HT1080 (cell line): ENCODE measurements around the gene NCKAP5L. TPM values are rescaled to one million over a fixed set of nuclear protein-coding genes. Genes with fewer than 3 reads are reported as not detected.

Source experiments
- DNase-seq: peaks from one replicate; pipeline ENCODE4 v3.0.0-alpha.2; 2015; ENCODE audit warnings: low read depth
- total RNA-seq: library from RNA; depleted of rRNA; stranded (reverse); fragments of >200 nt; shearing (Covaris generic); gene quantifications from 2 replicates; pipeline ENCODE4 v1.2.3, GENCODE V29; 2014

The NCKAP5L gene
- total RNA-seq, 1 experiment from 2014 or later: 22.2 TPM

DNA sequence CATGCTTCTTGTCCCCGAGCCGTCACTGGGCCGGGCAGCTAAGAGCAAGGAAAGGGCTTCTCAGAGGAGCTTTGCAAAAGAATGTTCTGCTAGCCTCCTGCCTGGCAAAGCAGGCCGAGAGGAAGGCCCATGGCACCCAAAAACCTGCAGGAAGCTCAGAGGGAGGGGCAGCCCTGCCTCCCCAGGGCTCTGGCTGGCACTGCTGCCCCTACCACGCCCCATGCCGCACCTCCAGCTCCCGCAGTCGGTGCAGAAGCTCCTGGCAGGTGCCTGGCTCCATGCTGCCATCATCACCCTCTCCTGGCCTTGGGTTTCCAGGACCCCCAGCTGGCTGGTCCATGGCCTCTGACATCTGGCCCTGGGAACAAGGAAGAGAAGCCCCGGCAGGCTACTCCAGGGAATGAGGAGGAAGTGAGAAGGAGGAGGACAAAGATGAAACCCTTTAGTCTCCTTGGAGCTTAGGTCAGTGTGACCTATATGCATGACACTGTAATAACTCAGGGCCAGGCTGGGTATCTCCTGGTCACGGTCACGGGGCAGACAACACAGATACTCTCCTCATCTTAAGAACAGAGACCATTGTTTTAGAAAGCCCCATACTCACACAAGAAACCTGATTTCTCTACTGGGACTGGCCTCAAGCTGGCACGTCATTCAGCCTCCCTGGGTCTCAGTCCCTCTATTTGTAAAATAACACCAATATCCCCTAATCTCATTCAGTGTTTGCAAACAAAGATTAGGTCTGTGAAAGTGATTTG lies 24.3 kb downstream of the NCKAP5L start:
- DNase-seq: no peak

DNA sequence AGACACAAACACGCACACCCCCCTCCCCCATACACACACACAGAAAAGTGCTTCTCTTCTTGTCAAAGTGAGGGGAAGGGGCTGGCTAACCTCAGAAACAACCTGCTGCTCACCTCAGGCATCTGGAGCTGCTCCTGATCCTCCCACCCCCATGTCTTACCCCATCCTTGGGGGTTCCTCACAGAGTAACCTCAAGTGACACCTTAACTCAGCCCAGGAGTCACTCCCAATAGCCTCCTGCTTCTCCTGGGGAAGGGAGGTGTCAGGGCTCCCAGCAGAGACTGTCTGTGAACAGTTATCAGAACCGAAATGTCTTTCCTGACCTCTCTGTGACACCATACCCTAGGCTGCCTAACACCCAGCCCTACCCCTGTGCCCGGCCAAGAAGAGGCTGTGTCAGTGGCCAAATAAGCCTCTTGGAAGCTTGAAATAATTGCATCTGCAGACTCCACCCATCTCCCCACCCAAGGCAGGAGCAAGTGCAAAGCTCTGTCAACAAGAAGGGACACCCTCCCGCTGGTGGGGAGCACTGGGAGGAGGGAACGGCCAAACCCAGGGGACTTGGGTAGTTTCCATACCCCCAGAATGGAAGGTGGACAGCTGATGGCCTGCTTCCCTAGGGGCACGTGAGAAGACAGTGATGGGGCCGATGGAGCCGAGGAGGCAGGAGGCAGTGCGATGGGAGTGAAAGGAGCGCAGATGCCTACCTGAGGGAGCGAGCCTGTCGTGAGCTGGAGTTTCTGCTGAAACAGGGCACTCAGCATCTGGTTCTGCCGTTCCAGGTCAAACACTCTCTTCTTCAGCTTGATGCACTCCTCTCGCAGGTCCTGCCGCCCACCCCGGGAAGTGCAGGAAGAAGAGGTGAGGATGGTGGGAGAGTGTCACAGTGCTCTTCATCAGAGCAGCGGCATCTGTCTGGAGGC lies 26.8 kb downstream of the NCKAP5L start:
- DNase-seq: no peak

DNA sequence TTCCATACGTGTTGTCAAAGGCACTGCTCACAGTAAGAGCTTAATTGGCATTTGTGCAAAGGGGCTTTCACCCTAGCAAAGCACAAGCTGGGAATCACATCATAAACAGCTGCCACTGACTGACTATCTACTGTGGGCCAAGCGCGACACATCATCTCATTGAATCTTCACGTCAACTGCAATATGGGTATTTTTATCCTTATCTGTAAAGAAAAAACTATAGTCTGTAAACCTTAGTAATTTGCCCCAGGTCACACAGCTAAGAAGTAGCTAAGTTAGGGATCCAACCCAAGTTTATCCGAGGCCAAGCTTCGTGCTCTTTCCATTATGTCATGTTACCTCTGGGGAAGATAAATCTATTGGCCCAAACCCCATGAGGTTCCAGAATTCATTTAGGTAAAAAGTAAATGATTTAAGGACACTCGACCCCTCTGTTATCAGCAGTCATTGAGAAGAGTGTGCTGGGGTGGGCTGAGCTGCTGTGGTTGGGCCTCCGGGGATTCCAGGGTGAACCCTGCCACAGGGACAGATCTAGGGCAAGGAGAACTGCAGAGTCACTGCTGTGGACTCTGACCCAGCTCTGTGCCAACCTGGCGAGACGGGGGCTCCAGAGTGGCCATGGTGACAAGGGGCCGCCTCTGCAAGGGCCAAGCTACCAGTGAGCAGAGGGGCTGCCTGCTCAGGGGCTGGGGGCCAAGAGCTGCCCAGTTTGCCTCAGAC lies 27.6 kb downstream of the NCKAP5L start:
- DNase-seq: no peak

DNA sequence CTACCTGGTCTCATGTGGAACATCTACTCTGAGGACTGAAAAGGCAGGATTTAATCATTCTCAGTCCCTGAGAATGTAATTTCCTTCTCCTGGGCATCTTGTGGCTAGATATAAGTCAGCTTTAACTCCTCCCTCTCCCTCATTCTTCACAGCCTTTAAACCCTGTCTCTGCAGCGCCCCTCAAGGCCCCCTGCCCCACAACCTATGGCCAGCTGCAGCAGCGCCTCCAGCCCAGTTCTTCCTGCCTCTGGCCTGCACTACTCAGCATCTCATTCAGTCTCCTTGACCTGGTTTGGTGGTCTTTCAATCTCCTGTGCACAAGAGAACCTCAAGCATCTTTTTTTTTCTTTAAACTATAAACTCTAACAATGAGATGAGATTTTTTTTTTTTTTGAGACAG lies 29.3 kb downstream of the NCKAP5L start:
- DNase-seq: no peak

DNA sequence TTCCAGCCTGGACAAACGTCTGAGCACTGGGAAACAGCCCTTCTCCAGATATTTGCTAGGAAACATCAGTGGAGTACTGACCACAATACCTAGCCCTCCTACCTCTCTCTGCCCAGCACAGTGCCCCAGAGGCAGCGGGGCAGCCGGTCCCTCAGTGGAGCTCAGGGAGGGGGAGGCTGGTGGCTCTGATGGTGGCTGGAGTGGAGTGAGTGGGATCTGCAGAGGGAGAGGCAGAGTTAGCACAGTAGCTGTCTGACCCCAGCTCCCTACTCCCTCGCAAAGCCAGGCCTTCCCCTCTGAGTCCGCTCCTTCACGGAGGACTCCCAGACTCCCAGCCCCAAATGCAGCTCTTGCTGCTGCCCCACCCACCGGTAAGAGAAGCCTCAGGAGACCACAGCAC lies 30.0 kb downstream of the NCKAP5L start:
- DNase-seq: no peak

DNA sequence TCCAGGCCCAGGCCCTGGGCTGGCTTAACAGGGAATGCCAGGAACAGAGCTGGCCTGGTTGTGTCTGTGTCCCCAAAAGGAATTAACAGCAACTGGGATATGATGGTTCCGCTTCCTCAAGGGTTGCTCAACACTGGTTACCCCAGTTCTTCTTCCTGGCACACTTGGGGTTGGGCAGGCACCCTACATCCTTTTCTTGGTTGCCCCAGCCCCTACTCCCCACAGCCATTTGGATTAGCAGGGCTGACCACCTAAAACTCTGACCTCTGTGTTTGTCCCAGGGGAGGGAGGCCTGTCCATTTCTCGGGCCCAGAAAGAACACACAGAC lies 30.8 kb downstream of the NCKAP5L start:
- no peak for DNase-seq

DNA sequence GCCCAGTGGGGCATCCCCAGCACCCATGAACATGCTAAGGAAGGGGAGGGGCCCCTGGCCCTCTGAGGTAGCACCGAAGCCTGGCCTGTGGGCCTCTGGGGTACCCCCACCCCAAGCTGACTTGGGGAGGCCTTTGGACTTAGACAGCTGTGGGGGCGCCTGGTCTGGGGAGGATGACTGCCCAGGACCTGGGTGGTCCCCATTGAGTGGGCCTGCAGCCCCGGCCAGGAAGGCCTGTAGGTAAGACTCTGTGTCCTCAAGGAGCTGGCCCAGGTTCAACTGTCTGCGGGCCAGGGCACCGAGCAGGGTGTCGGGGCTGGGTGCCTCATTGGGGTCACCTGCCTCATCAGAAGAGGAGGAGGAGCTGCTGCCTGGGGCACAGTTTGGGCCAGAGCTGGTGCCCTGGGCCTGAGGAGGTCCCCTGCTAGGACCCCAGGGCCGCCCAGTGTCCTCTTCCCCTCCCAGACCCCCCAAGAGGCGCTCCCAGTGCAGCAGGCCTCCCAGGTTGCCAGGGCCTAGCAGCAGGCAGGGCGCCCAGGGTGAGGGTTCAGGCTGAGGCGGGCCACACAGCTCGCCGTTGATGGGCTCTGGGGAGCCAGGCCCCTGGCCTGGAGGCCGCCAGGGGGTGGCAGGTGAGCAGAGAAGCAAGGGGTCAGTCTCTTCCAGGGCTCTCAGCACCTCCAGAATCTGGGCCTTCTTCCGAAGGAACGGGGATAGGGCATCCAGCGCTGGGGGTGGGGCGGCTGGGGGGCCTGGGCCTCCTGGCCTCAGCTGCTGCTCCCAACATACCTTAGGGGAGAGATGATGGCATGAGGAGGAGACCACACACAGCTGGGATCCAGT lies 31.4 kb downstream of the NCKAP5L start:
- no peak for DNase-seq

DNA sequence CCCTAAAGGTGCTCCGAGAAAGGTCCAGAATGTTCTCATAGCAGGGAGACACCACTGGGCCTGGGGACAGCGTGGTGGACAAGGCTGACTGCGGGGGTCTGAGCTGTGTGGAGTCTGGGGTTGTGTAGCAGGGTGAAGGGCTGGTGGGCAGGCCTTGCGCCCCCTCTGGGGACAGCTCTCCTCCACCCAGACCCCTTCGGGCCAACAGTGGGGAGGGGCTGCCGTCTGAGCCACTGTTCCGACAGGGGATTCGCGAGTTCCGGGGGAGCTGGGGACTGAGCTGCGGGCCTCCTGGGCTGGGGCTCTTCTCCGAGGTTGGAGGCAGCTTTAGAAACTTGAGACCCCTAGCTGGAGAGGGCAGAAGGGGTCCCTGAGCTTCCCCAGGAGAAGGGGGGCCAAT lies 32.1 kb downstream of the NCKAP5L start:
- DNase-seq: no peak

DNA sequence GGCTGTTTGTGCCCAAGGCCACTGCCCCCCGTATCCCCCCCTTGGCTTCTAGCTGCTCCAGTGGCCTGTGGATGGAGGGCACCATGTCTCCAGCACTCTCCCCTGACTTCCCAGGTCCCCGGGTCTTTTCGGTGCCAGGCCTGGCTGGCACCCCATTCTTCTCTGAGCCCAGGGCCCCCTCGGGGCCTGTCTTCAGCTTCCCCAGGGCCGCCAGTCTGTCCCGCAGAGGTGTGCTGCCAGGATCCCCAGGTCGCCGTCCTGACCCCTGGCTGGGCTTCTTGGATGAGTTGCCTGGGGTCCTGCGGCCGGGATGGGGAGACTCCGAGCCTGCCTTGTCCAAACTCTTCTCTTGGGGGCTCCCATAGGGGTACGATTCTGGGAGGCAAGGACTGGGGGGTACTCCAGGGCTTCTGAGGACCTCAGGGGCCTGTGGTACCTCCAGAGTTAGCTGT lies 32.5 kb downstream of the NCKAP5L start:
- no peak for DNase-seq

DNA sequence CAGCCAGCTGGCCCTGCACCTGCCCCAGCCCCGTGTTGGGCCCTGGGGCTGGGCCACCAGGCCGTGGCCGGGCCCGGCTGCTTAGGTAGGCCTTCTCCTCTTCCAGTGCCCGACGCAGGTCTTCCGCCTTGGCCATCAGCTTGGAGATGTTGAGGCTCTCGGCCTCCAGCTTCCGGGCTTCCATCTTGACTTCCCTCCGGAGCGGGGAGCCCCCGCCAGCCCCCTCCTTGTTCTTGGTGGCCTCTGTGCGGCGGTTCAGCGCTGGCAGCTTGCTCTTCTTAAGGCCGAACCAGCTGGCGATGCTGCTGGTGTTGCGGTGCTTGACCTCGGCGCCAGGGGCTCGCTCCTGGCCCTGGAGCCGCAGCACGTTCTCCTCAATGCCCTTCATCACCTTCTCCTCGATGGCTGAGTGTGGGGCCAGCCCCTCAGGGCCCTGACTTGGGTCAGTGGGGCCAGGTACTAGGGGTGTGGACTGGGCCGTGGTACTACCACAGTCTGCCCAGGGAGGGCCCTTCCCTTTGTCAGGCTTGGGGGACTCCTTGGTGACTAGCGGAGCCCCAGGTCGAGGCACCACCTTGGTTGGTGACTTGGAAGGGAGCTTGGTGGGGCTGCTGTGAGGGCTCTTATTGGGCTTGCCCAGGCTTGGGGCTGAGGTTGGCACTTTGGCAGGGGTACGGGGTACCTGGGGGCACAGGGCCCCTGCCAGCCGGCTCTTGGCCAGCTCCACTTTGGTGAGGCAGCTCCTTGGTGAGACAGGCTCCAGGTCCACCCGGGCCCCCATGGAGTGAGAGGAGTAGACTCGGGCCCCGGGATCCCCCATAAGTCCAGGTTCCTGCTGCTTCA lies 33.2 kb downstream of the NCKAP5L start:
- no peak for DNase-seq

DNA sequence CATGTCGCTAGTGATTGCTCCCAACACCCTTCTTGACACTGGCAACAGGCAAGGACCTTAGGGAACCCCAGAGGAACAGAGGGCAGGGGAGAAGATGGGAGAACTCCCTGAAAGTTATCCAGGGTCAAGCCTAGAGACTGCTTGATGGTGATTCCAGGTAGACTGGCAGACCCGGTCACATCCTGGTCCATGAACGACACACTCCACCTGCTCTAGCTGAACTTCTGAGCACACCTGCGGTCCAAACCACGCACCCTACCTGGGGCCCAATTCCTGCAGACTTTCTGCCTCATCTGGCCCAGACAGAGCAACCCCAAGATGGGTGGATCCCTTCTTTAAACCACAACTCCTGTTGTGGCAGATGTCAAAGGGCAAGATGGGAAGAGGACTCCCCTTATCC lies 34.2 kb downstream of the NCKAP5L start:
- no peak for DNase-seq

DNA sequence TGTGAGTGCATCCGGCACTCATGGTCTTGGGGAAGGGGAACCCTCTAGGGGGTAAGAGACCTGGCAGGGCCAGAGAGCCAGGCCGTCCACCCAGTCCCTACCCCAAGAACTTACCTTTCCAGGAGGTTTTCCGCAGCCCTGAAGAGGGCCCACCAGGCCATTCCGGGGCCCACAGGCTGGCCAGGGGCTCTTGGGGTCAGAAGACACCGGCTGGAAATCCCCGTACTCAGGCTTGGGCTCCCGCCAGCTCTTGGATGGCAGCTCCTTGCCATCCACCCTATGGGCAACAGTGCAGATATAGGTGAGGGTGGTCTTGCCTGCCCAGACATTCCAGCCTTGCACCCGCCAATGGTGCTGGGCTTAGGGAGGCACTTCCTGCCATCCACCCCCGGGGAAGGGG lies 34.6 kb downstream of the NCKAP5L start:
- DNase-seq: no peak

DNA sequence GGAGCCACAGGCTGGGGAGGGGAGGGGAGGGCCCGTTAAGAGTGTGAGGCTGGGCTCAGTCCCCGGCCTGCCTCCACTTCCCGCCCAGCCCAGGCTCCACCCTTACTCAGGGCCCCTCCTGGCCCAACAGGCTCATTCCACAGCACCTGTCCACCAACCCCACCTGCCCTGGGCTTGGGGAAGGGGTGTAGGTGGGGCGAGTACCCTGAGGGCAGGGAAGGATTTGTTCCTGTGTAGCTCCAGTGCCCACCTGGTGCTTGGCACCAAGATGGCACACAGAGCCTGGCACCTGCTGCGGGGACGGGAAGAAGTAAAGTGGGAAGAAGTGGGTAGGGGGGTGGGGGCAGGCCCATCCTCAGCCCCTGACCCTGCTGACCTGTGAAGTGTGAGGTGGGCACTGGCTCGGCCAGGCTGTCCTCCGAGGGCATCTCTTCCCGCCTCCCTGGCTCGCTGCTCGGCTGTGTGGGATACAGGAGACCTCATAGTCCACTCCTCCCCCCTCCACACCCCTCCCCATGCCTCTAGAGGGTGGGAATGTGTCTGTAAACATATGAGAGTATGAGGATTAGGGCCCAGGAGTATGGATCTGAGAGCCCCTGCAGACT lies 35.1 kb downstream of the NCKAP5L start:
- no peak for DNase-seq

DNA sequence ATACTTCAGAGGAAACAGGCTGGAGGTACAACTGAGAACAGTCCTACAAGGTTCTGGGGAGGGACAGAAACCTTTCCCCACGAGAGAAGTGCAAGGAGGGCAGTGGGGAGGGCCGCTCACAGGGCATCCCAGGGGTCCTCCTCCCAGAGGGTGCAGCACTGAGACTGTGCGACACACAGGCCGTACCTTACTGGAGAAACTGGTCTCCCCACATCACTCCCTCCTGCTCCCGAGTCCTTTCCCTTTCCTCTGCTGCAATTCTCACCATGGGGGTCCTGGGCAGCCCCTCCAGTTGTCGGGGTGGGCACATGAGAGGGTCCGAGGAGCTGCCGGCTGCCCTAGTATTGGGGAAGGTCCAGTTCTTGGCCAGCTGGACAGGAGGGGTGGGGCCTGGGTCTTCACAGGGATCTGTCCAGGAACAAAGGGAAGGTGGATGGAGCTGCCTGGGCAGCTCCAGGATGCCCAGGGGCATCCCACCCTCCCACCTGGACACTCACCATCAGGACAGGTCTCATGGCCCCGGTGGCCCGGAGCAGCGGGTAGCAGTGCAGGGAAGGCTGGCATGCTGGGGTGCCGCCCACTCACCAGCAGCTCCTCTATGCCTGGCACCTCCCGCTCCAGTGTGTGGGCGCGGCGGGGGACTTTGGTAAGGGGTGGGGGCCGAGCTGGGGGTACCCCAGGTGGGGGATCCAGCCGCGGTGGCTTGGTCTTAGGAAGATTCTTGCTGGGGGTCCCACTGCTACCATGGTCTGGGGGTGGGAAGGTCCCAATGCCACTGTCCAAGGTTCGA lies 35.8 kb downstream of the NCKAP5L start:
- no peak for DNase-seq

DNA sequence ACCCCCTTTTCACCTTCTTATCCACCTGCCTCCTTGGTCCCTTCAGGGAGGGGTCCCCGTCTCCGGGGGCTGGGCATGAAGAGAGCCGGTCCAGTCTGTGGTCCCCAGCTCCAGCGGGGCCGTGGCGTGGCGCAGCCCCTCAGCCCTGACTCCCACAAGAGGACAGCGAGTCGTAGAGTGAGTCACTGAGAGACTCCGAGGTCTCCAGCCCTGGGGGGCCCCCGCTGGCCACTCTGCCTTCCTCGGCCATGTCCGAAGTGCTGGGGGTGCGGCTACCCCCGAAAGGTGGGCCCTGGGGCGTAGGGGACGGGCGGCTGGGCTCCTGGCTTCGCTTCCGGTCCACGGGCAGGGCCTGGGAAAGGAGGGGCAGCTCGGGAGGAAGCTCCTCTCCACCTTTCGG lies 36.5 kb downstream of the NCKAP5L start:
- DNase-seq: no peak

DNA sequence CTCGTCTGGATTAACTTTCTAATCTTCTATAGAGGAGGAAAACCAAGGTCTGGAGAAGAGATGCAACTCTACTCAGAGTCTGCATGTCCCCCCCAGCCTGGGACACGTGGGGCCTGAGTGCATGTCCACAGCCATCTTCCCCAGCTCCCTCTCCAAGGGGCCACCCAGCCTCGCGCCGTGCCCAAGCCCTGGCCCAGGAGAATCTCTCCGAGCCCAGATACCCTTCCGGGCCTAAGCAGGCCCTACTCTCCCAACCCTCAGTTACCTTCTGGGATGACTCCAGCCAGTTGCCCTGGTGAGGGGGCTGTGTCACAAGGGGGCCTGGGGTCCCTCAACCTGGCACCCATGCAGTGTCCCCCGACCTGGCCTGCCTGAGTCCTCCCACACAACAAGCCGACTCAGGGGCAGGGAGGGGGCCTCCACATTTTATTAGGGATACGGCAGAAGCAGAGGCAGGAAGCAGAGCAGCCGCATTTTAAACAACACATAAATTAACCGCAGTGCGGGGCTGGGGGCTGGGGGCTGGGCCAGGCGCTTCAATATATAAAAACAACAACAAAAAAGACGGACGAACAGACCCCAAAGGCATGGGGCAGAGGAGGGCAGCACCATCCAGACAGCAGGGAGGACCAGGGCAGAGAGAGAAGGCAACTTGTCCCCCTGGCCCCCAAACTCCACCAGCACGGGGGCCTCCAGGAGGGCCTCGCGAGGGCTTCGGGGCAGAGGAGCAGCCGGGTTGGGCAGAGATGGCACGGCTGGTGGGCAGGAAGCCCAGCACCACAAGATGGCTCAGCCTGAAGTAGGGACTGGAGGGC lies 37.3 kb downstream of the NCKAP5L start:
- no peak for DNase-seq

DNA sequence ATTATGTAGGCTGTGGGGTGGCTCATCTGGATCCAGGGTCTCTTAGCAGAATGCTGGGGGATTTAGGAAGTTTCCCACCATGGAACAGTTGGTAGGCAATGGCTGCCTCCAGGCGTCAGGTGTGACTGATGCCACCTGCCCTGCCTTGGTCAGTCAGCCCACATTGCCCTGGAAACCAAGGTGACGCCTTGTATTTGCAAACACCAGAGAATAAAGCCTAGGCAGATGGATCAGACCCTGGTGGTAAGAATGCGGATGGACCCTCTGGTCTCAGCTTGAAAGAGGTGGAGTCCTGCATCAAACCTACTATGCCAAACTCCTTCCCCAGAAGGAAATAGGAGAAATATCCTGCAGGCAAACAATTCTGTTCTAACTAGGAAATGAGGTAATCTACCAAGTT lies 38.2 kb downstream of the NCKAP5L start:
- no peak for DNase-seq

DNA sequence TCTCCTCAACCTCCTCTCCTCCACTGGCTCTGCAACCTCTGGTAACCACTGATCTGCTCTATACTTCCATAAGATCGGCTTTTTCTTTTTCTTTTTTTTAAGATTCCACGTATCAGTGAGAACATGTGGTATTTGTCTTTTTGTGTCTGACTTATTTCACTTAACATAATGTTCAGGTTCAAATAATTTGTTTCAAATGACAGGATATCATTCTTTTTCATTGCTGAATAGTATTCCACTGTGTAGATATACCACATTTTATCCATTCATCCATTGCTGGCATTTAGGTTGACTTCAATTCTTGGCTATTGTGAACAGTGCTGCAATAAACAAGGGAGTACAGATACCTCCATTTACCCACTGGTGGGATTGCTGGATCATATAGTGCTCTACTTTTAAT lies 40.5 kb downstream of the NCKAP5L start:
- no peak for DNase-seq
